GM12875 (cell line): ENCODE data around the gene ABI1.
"Not testable (repeated sequence)": the region's sequence is repeated elsewhere in the genome, so short reads cannot be mapped to it uniquely, and the experiment has no call there.

Experiments used
- H3K4me3 ChIP-seq: one replicate; pipeline ENCODE4 v1.5.1; 2011; ENCODE audit warnings: low read depth, low read length, control low read depth
- TF ChIP-seq, protein P1 (sequence below): IDR thresholded peaks from 2 replicates; pipeline ENCODE4 v1.5.1; 2011; ENCODE audit warnings: low read depth, mild to moderate bottlenecking, control low read depth, inconsistent platforms, low read length, moderate library complexity, borderline replicate concordance; ENCODE audit not compliant: insufficient read depth

Gene ABI1

DNA sequence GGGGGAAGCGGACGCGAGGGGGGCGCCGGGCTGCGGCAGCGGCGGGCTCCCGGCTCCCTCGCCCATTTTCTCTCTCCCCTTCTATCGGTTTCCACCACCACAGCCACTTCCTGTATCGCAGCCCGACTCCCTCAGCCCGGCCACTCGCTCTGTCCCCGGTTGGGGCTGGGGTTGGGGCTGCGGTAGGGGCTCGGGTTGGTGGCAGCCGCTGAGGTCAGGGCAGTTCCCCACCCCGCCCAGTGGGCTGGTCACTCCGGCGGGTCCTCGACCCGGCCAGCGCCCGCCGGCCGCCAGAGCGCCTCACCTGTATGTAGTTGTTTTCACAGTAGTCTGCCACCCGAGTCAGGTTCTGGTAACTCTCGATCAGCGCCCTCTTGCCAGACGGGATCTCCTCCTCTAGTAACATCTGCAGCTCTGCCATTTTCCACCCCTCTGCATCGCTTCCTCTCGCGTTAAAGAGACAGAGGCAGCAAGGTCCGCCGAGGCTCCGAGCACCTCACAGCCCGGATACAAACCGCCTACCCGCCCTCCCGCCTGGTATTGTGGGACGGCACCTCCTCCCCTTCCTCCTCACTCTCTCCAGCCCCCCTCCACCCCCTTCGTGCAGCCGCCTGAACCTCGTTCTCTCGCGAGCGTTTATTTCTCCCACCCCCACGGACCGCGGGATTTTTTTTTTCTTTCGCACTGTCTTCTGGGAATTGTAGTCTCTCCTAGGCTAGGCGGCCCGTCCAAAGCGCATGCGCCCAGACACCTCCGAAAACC lies at the start of gene ABI1:
Gene ABI1 (minus strand): TSS at position 516 of the 762 bp plus-strand sequence. CDS start 95 bp downstream, at position 421.
- TF ChIP-seq, protein P1, sequence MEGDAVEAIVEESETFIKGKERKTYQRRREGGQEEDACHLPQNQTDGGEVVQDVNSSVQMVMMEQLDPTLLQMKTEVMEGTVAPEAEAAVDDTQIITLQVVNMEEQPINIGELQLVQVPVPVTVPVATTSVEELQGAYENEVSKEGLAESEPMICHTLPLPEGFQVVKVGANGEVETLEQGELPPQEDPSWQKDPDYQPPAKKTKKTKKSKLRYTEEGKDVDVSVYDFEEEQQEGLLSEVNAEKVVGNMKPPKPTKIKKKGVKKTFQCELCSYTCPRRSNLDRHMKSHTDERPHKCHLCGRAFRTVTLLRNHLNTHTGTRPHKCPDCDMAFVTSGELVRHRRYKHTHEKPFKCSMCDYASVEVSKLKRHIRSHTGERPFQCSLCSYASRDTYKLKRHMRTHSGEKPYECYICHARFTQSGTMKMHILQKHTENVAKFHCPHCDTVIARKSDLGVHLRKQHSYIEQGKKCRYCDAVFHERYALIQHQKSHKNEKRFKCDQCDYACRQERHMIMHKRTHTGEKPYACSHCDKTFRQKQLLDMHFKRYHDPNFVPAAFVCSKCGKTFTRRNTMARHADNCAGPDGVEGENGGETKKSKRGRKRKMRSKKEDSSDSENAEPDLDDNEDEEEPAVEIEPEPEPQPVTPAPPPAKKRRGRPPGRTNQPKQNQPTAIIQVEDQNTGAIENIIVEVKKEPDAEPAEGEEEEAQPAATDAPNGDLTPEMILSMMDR, result no peak
- H3K4me3 ChIP-seq, result peak within 1 kb of the TSS; percentile 81

DNA sequence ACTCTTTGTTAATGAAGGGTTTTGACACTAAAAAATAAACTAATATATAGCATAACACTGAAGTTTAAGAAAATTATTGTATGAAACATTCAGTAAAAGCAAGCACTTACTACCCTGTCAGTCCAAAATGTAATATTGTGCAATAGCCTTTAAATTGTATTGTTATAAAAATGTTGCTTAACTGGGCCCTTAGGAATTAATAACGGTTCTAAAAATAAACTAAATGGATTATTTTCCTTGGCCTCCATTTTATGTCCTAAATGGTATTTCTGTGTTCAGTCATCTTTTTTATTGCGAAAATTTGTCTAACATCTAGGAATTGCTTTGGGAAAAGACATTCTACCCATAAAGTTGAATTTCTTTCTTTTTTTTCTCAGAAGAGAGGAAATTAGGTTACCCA lies 49.0 kb upstream of the ABI1 start:
- TF ChIP-seq, protein P1, result no peak
- H3K4me3 ChIP-seq, result no peak overlapping the region

DNA sequence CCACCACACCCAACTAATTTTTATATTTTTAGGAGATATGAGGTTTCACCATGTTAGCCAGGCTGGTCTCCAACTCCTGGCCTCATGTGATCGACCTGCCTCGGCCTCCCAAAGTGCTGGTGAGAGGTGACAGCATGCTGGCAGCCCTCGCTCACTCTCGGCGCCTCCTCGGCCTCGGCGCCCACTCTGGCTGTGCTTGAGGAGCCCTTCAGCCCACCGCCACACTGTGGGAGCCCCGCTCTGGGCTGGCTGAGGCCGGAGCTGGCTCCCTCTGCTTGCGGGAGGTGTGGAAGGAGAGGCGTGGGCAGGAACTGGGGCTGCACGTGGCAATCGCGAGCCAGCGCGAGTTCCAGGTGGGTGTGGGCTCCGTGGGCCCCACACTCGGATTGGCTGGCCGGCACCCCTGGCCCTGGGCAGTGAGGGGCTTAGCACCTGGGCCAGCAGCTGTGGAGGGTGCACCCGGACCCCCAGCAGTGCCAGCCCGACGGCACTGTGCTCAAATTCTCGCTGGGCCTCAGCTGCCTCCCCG lies 44.6 kb upstream of the ABI1 start:
- not testable (repeated sequence) for H3K4me3 ChIP-seq

DNA sequence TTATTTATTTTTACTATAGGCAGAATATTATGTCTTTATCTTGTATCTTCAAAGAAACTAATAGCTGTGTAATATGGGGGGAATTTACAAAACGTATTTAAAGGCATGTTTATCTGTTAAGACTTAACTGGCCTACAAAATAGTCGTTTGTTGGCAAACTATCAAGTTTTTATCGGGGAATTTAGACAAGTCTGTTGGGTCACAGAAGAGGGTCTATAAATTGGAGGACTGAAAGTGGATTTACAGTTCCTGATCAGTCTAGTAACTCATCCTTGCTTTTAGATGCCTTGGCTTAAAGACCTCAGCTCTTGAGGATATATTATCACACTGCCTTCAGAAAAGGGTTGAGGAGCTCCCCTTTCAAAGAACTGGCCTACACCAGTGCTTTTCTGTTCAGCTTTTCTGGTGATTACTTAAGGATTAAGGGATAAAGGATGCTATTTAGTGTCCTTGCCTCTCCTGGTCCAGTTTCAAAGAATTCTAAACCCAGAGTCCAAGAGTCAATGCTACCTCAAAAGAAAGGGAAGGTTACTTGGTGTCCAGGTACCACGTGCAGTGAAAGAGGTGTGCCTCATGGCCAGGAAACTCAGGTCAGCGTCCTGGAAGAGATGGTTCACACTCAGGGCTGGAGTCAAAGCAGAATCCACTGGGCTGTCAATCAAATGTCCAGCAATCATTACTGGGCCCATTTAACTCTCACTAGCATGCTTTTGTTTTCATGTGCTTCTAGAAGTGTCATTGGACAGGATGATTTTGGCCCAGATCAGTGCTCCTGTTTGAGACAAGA lies 42.9 kb upstream of the ABI1 start:
- TF ChIP-seq, protein P1, result no peak
- H3K4me3 ChIP-seq, result no peak overlapping the region

DNA sequence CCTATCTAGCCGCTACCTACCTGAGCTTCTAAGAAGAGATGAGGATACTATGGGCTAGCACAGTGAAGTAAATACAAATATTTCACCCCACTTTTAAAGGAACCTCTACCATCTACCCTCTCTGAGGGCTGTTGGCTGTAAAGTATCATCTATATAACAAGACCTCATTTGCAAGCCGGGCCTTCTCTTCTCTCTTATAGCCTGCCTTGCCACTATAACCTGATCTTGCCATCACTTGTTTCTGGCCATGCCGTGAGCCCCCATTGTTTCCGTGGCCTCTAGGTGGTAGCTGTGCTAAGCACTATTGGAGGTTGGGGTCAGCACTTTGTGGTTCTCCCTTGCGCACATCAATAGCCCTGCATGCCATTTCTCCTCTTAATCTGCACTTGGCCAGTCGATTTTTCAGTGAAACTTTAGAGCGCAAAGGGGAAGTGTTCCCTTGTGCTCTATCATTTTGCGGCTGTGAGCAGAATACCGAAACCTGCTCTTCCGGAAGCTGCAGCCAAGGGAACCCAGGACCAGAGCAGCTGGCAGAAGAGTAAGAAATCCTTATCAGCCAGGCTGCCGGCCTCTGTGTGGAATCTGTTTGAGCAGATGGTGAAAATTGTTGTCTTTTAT lies 31.7 kb upstream of the ABI1 start:
- not testable (repeated sequence) for H3K4me3 ChIP-seq

DNA sequence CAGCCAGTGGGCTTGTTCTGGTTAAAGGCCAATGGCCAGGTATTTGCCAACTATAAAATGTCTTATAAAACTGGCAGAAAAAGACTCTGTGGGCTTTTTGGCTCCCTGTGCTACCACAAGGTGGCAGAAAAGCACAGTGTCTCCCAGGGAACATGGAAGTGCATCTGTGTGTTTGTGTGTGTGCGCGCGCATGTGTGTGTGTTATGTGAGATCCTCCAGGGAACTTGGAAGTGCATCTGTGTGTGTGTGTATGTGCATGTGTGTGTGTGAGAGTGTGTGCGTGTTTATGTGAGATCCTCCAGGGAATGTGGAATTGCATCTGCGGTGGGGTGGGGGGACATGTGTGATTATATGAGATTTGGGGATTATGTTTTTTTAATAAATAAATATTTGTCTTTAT lies 30.2 kb upstream of the ABI1 start:
- no peak overlapping the region for H3K4me3 ChIP-seq
- TF ChIP-seq, protein P1, result peak; percentile 58; the same call in 1 of the 2 replicates

DNA sequence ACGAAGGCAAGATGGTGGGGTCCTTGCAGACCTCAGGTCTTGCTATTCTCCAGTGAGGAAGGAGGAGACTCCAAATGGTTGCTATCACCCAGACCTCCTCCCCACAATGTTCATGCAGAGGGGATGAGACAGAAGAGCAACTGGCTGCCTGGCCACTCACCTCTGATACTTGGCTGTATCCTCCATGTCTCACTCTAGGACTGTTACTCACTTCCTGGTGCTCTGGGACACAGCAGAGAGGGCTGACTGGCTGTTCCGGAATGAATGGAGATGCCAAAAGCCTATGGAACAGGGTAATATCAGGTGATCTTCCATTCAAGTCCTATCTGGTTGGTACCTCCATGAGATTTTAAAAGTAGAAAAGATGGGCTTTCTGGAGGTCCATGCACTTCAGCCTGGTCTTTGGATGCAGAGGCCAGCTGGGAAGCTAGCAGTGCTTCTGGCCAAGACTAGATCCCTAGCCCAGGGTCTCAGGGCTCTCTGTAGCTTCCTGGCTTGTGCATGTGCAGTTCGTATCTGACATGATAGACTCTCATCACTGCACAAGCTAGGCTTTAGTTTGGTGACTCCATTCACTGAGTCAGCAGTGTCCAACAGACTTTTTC lies 27.0 kb upstream of the ABI1 start:
- TF ChIP-seq, protein P1, result no peak
- H3K4me3 ChIP-seq, result no peak overlapping the region
